CD4-positive, alpha-beta T cell treated with Interleukin-17A for 4 hours (primary cell): ENCODE data around the gene RTL9.

ENCODE experiments used
- DNase-seq: peaks from one replicate; pipeline ENCODE4 v3.0.0-alpha.2; 2020; ENCODE audit warnings: mixed read lengths

Gene RTL9

DNA sequence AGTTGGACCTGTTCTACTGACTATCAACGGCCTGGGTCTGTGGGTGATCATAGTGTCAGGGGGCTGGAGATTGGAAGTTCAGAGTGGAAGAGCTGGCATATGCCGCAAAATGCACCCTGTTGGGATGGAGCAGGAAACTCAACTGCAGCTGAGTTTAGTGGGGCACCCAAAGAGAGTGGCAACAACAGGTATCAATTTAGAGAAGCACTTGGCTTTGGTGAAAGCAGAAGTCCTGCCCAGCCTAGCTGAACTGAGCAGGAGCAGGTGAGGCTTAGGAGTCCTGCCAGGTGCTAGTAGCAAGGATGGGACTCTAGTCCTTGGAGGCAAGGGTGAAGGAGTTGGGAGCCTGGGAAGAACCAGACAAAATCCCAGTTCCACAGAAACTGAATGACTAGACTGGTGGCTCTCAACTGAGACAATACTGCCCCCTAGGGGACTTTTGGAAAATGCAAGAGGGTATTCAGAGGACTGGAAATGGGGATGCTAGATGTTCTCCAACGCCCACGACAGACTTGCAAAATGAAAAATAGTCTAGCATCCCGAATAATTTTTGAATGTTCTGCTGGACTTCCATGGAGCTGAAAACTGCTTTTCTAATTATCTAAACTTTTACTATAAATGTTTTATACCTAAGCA lies 49.4 kb downstream of the RTL9 start:
- DNase-seq, result peak; percentile 67
